Ascending aorta (tissue), 2 donors: ENCODE measurements around the gene TPCN2. TPM values are rescaled to one million over a fixed set of nuclear protein-coding genes. Genes with fewer than 3 reads are reported as not detected.

Experiments used
- DNase-seq, 2 donors: peaks; one replicate each; pipeline ENCODE4 v3.0.0-alpha.2; 2019; ENCODE audit warnings: low spot score in 2 of 2
- H3K27ac ChIP-seq, 2 donors: fragments of 200-600 bp; sonication (generic); one replicate each; pipeline ENCODE4 v1.5.1; 2016 to 2017; ENCODE audit warnings: mild to moderate bottlenecking in 1 of 2
- H3K27me3 ChIP-seq: fragments of 200-600 bp; sonication (generic); one replicate; pipeline ENCODE4 v1.5.1; 2017
- H3K36me3 ChIP-seq, 2 donors: fragments of 200-600 bp; sonication (generic); one replicate each; pipeline ENCODE4 v1.5.1; 2016
- H3K4me1 ChIP-seq, 2 donors: fragments of 200-600 bp; sonication (generic); one replicate each; pipeline ENCODE4 v1.5.1; 2016 to 2017; ENCODE audit warnings: mild to moderate bottlenecking in 1 of 2
- H3K4me3 ChIP-seq, 2 donors: fragments of 200-600 bp; sonication (generic); one replicate each; pipeline ENCODE4 v1.5.1; 2016 to 2017; ENCODE audit warnings: mild to moderate bottlenecking in 1 of 2
- H3K9me3 ChIP-seq, 2 donors: fragments of 200-600 bp; sonication (generic); one replicate each; pipeline ENCODE4 v1.5.1; 2016
- CTCF ChIP-seq, 3 experiments: fragments of 200-600 bp in 2 of 3; fragments of 450-650 bp in 1 of 3; sonication (generic) in 2 of 3; IDR thresholded peaks; one replicate each; pipeline ENCODE4 v1.5.1; 2016 to 2019; ENCODE audit warnings: antibody characterized with exemption in 3 of 3, mild to moderate bottlenecking in 1 of 3, moderate library complexity in 1 of 3
- intact Hi-C: fragments of 100-400 bp; cut with DNase I; formaldehyde crosslinking; loops from one replicate; pipeline ENCODE4 v1.15.1; 2023
- total RNA-seq: library from RNA; depleted of rRNA; stranded (reverse); fragments of >200 nt; gene quantifications from one replicate; pipeline ENCODE4 v1.1.0, GENCODE V29; 2016

Gene TPCN2
- total RNA-seq, 1 donor from 2014 or later, result 24.9 TPM

GRCh38 chr11:69040051-69040450 lies 8.7 kb upstream of the TPCN2 start:
- Histone ChIP-seq H3K9me3 (no peaks in the 10 kb centered on the region), H3K27me3 (no peaks in the 10 kb centered on the region), H3K4me3 (no peak overlapping the region), H3K4me1 (peaks cover 3 to 11% of the 10 kb centered on the region in 2 donors), H3K36me3 (no peaks in the 10 kb centered on the region), H3K27ac (no peak overlapping the region)
- DNase-seq, result no peak
- intact Hi-C loops, result no loop called here
- TF ChIP-seq CTCF (IDR thresholded peaks at IDR 0.05), result no peak

- TF ChIP-seq CTCF (IDR thresholded peaks at IDR 0.05), result no peak
- Histone ChIP-seq H3K36me3 (no peaks in the 10 kb centered on the region), H3K4me3 (no peak overlapping the region), H3K9me3 (no peaks in the 10 kb centered on the region), H3K4me1 (peaks cover 3 to 5% of the 10 kb centered on the region in 2 donors), H3K27me3 (no peaks in the 10 kb centered on the region), H3K27ac (no peak overlapping the region)
- intact Hi-C loops, result no loop called here
- no peak for DNase-seq
Observed at GRCh38 chr11:69040581-69041260, 8.0 kb upstream of the TPCN2 start.

- Histone ChIP-seq H3K27ac (no peak overlapping the region), H3K4me3 (no peak overlapping the region), H3K36me3 (no peaks in the 10 kb centered on the region), H3K4me1 (peaks cover 0 to 3% of the 10 kb centered on the region in 2 donors), H3K27me3 (no peaks in the 10 kb centered on the region), H3K9me3 (no peaks in the 10 kb centered on the region)
- no peak for TF ChIP-seq CTCF (IDR thresholded peaks at IDR 0.05)
- DNase-seq, result no peak
- intact Hi-C loops, result no loop called here
Observed at GRCh38 chr11:69041516-69041915, 7.2 kb upstream of the TPCN2 start.

- intact Hi-C loops, result loop anchor here (1.0 to 5.0 kb wide), 2 partner anchors 31 to 97 kb away; partner anchors contain the start of gene MRGPRF
- peak; percentile 24 to 87 for DNase-seq
- peak; percentile 33 to 76 (median 54) for TF ChIP-seq CTCF (IDR thresholded peaks at IDR 0.05)
- no peaks in the 10 kb centered on the region for H3K27me3 ChIP-seq
- no peaks in the 10 kb centered on the region for H3K9me3 ChIP-seq
- no peaks in the 10 kb centered on the region for H3K36me3 ChIP-seq
- H3K4me1 ChIP-seq, result peaks cover 0 to 5% of the 10 kb centered on the region in 2 donors
- H3K4me3 ChIP-seq, result no peak overlapping the region
- H3K27ac ChIP-seq, result no peak overlapping the region
Observed at GRCh38 chr11:69044111-69045013, 4.4 kb upstream of the TPCN2 start.

- DNase-seq, result no peak
- intact Hi-C loops, result loop anchor here (1.0 to 5.0 kb wide), 4 partner anchors 35 to 145 kb away; partner anchors contain the start of genes IGHMBP2, MRGPRF and MRPL21
- Histone ChIP-seq H3K4me3 (peak overlapping the region; percentile 69 to 97), H3K27ac (peak overlapping the region; percentile 74 to 93), H3K4me1 (peaks cover 6 to 23% of the 10 kb centered on the region in 2 donors), H3K9me3 (no peaks in the 10 kb centered on the region), H3K27me3 (no peaks in the 10 kb centered on the region), H3K36me3 (no peaks in the 10 kb centered on the region)
- TF ChIP-seq CTCF (IDR thresholded peaks at IDR 0.05), result no peak
Observed at GRCh38 chr11:69048031-69048693, 570 bp upstream of the TPCN2 start.
